NCI-H1436 (cell line): ENCODE results near the gene SGMS1.
A peak's percentile ranks its signal among the peaks of the same experiment; 100 is the strongest.
"Not testable (repeated sequence)": the region's sequence is repeated elsewhere in the genome, so short reads cannot be mapped to it uniquely, and the experiment has no call there.

Experiments
- DNase-seq: peaks from one replicate; lab custom pipeline; 2025; lab: John Stamatoyannopoulos, UW

The SGMS1 gene

GRCh38 chr10:50582766-50583762, 40.7 kb downstream of the SGMS1 start:
- no peak for DNase-seq

GRCh38 chr10:50582046-50582445, 41.7 kb downstream of the SGMS1 start:
- DNase-seq: no peak

- no peak for DNase-seq
Observed at GRCh38 chr10:50580262-50580891, 43.4 kb downstream of the SGMS1 start.

- DNase-seq: no peak
Observed at GRCh38 chr10:50579491-50580261, 44.1 kb downstream of the SGMS1 start.

- DNase-seq: no peak
Observed at GRCh38 chr10:50578949-50579348, 44.8 kb downstream of the SGMS1 start.

- DNase-seq: no peak
Observed at GRCh38 chr10:50577681-50578350, 45.9 kb downstream of the SGMS1 start.

GRCh38 chr10:50577010-50577409, 46.7 kb downstream of the SGMS1 start:
- DNase-seq: no peak

- DNase-seq: no peak
Observed at GRCh38 chr10:50576245-50576815, 47.4 kb downstream of the SGMS1 start.

GRCh38 chr10:50575477-50576244, 48.1 kb downstream of the SGMS1 start:
- DNase-seq: no peak

GRCh38 chr10:50574931-50575330, 48.8 kb downstream of the SGMS1 start:
- DNase-seq: no peak

- DNase-seq: no peak
Observed at GRCh38 chr10:50574305-50574704, 49.5 kb downstream of the SGMS1 start.

GRCh38 chr10:50572017-50572491, 51.7 kb downstream of the SGMS1 start:
- no peak for DNase-seq

- DNase-seq: not testable (repeated sequence)
Observed at GRCh38 chr10:50568750-50569149, 55.0 kb downstream of the SGMS1 start.

- DNase-seq: peak; percentile 64
Observed at GRCh38 chr10:50567384-50567783, 56.4 kb downstream of the SGMS1 start.

GRCh38 chr10:50566150-50566549, 57.6 kb downstream of the SGMS1 start:
- no peak for DNase-seq

- no peak for DNase-seq
Observed at GRCh38 chr10:50565301-50566083, 58.3 kb downstream of the SGMS1 start.

GRCh38 chr10:50563906-50564305, 59.9 kb downstream of the SGMS1 start:
- DNase-seq: no peak

- DNase-seq: no peak
Observed at GRCh38 chr10:50561816-50562215, 61.9 kb downstream of the SGMS1 start.

GRCh38 chr10:50561266-50561665, 62.5 kb downstream of the SGMS1 start:
- no peak for DNase-seq

- DNase-seq: no peak
Observed at GRCh38 chr10:50560370-50560769, 63.4 kb downstream of the SGMS1 start.
